Fibroblast of skin of scalp (primary cell): Measurements from ENCODE around the gene IER5L.
"Not testable (repeated sequence)": the region's sequence is repeated elsewhere in the genome, so short reads cannot be mapped to it uniquely, and the experiment has no call there.

Experiments
- DNase-seq: peaks from one replicate; pipeline ENCODE4 v3.0.0-alpha.2; 2013

Gene IER5L

GRCh38 chr9:129202613-129203555, 24.8 kb upstream of the IER5L start:
- DNase-seq: peak; percentile 81

GRCh38 chr9:129201866-129202265, 23.8 kb upstream of the IER5L start:
- DNase-seq: no peak

GRCh38 chr9:129201289-129201688, 23.2 kb upstream of the IER5L start:
- DNase-seq: no peak

- no peak for DNase-seq
Observed at GRCh38 chr9:129200255-129200654, 22.2 kb upstream of the IER5L start.

GRCh38 chr9:129199044-129199435, 21.0 kb upstream of the IER5L start:
- no peak for DNase-seq

GRCh38 chr9:129198319-129199043, 20.4 kb upstream of the IER5L start:
- peak; percentile 90 for DNase-seq

- DNase-seq: no peak
Observed at GRCh38 chr9:129197978-129198318, 19.9 kb upstream of the IER5L start.

GRCh38 chr9:129197045-129197444, 19.0 kb upstream of the IER5L start:
- not testable (repeated sequence) for DNase-seq

- no peak for DNase-seq
Observed at GRCh38 chr9:129195606-129196005, 17.5 kb upstream of the IER5L start.

- DNase-seq: no peak
Observed at GRCh38 chr9:129194221-129194620, 16.2 kb upstream of the IER5L start.

GRCh38 chr9:129193655-129194054, 15.6 kb upstream of the IER5L start:
- DNase-seq: no peak

GRCh38 chr9:129191234-129191633, 13.2 kb upstream of the IER5L start:
- no peak for DNase-seq

GRCh38 chr9:129189971-129190370, 11.9 kb upstream of the IER5L start:
- not testable (repeated sequence) for DNase-seq

- DNase-seq: no peak
Observed at GRCh38 chr9:129187042-129187441, 9.0 kb upstream of the IER5L start.

GRCh38 chr9:129185991-129186390, 7.9 kb upstream of the IER5L start:
- no peak for DNase-seq

- no peak for DNase-seq
Observed at GRCh38 chr9:129185402-129185801, 7.3 kb upstream of the IER5L start.

GRCh38 chr9:129184596-129185122, 6.6 kb upstream of the IER5L start:
- DNase-seq: no peak

- DNase-seq: no peak
Observed at GRCh38 chr9:129184219-129184524, 6.1 kb upstream of the IER5L start.

- no peak for DNase-seq
Observed at GRCh38 chr9:129183495-129184218, 5.6 kb upstream of the IER5L start.

- DNase-seq: no peak
Observed at GRCh38 chr9:129182625-129183494, 4.8 kb upstream of the IER5L start.

- DNase-seq: no peak
Observed at GRCh38 chr9:129182122-129182521, 4.1 kb upstream of the IER5L start.

- no peak for DNase-seq
Observed at GRCh38 chr9:129181246-129181645, 3.2 kb upstream of the IER5L start.
